SK-N-MC (cell line): ENCODE results near the gene MVD.

ENCODE experiments used
- DNase-seq: peaks from one replicate; pipeline ENCODE4 v3.0.0-alpha.2; 2011; ENCODE audit warnings: low read depth, low spot score
- H3K27ac ChIP-seq: fragments of 200-600 bp; sonication (generic); 2 replicates; pipeline ENCODE4 v1.5.1; 2016; ENCODE audit warnings: mixed run types
- H3K36me3 ChIP-seq: fragments of 200-600 bp; sonication (generic); 2 replicates; pipeline ENCODE4 v1.6.1; 2017; ENCODE audit warnings: antibody characterized with exemption, low read length, mixed read lengths; ENCODE audit not compliant: insufficient read depth
- H3K4me3 ChIP-seq: fragments of 200-600 bp; sonication (generic); 2 replicates; pipeline ENCODE4 v1.5.1; 2016
- H3K9ac ChIP-seq: fragments of 200-600 bp; sonication (generic); 2 replicates; pipeline ENCODE4 v1.8.0; 2017; ENCODE audit warnings: mixed run types, mixed read lengths; ENCODE audit not compliant: insufficient read length
- H3K9me3 ChIP-seq: fragments of 200-600 bp; sonication (generic); 2 replicates; pipeline ENCODE4 v1.6.1; 2017; ENCODE audit warnings: low read depth, mild to moderate bottlenecking, antibody characterized with exemption, low read length, moderate library complexity, mixed read lengths
- EZH2 ChIP-seq: fragments of 200-600 bp; sonication (generic); IDR thresholded peaks from one replicate; pipeline ENCODE4 v1.6.1; 2017; ENCODE audit warnings: antibody characterized with exemption
- FOXP2 ChIP-seq: optimal IDR thresholded peaks from 2 replicates; pipeline ENCODE3; 2011; ENCODE audit warnings: mild to moderate bottlenecking, moderate library complexity; ENCODE audit not compliant: insufficient read depth; ENCODE audit errors: extremely low read length, control extremely low read depth
- POLR2AphosphoS5 ChIP-seq: IDR thresholded peaks from 2 replicates; pipeline ENCODE4 v1.6.1; 2012; ENCODE audit warnings: mild to moderate bottlenecking, low read depth, low read length, borderline replicate concordance

Gene MVD

GRCh38 chr16:88686062-88686438 is 23.2 kb upstream of the MVD start:
- Histone ChIP-seq H3K9me3 (no peaks in the 10 kb centered on the region), H3K27ac (no peak overlapping the region), H3K4me3 (peak overlapping the region; percentile 74)

GRCh38 chr16:88685156-88686061 is 22.5 kb upstream of the MVD start:
- Histone ChIP-seq H3K36me3 (no peaks in the 10 kb centered on the region), H3K9ac (no peak overlapping the region), H3K9me3 (no peaks in the 10 kb centered on the region), H3K4me3 (peak overlapping the region; percentile 74), H3K27ac (no peak overlapping the region)
- TF ChIP-seq POLR2AphosphoS5, result no peak
- TF ChIP-seq EZH2, result no peak
- no peak for TF ChIP-seq FOXP2
- no peak for DNase-seq

More at GRCh38 chr16:88686062-88686438, 23.2 kb upstream of the MVD start:
- no peak overlapping the region for H3K9ac ChIP-seq
- H3K36me3 ChIP-seq, result no peaks in the 10 kb centered on the region
- DNase-seq, result no peak
- TF ChIP-seq POLR2AphosphoS5 (no peak), FOXP2 (no peak), EZH2 (no peak)

- Histone ChIP-seq H3K27ac (no peak overlapping the region), H3K36me3 (no peaks in the 10 kb centered on the region), H3K9me3 (no peaks in the 10 kb centered on the region), H3K4me3 (no peak overlapping the region), H3K9ac (no peak overlapping the region)
- DNase-seq, result no peak
- TF ChIP-seq POLR2AphosphoS5 (no peak), FOXP2 (no peak), EZH2 (no peak)
Observed at GRCh38 chr16:88684569-88685155, 21.8 kb upstream of the MVD start.

GRCh38 chr16:88681709-88682451 is 19.0 kb upstream of the MVD start:
- Histone ChIP-seq H3K9ac (no peak overlapping the region), H3K27ac (no peak overlapping the region), H3K4me3 (no peak overlapping the region), H3K9me3 (no peaks in the 10 kb centered on the region), H3K36me3 (no peaks in the 10 kb centered on the region)
- no peak for DNase-seq
- no peak for TF ChIP-seq POLR2AphosphoS5
- TF ChIP-seq EZH2, result no peak
- no peak for TF ChIP-seq FOXP2

- no peak overlapping the region for H3K27ac ChIP-seq
- H3K9ac ChIP-seq, result no peak overlapping the region
Observed at GRCh38 chr16:88681084-88681680, 18.3 kb upstream of the MVD start.

GRCh38 chr16:88680554-88681083 is 17.7 kb upstream of the MVD start:
- Histone ChIP-seq H3K9ac (no peak overlapping the region), H3K9me3 (no peaks in the 10 kb centered on the region), H3K4me3 (no peak overlapping the region), H3K27ac (no peak overlapping the region), H3K36me3 (no peaks in the 10 kb centered on the region)
- no peak for DNase-seq
- TF ChIP-seq FOXP2 (no peak), EZH2 (no peak), POLR2AphosphoS5 (no peak)

More at GRCh38 chr16:88681084-88681680, 18.3 kb upstream of the MVD start:
- no peak overlapping the region for H3K4me3 ChIP-seq
- H3K9me3 ChIP-seq, result no peaks in the 10 kb centered on the region
- H3K36me3 ChIP-seq, result no peaks in the 10 kb centered on the region
- DNase-seq, result no peak
- TF ChIP-seq FOXP2 (no peak), EZH2 (no peak), POLR2AphosphoS5 (no peak)

GRCh38 chr16:88678224-88678979 is 15.5 kb upstream of the MVD start:
- no peaks in the 10 kb centered on the region for H3K36me3 ChIP-seq
- DNase-seq, result no peak
- H3K9ac ChIP-seq, result no peak overlapping the region
- no peak overlapping the region for H3K4me3 ChIP-seq
- H3K9me3 ChIP-seq, result no peaks in the 10 kb centered on the region
- H3K27ac ChIP-seq, result no peak overlapping the region
- TF ChIP-seq EZH2 (no peak), POLR2AphosphoS5 (no peak), FOXP2 (no peak)
